ENCODE data around the gene RPL27.

DNA sequence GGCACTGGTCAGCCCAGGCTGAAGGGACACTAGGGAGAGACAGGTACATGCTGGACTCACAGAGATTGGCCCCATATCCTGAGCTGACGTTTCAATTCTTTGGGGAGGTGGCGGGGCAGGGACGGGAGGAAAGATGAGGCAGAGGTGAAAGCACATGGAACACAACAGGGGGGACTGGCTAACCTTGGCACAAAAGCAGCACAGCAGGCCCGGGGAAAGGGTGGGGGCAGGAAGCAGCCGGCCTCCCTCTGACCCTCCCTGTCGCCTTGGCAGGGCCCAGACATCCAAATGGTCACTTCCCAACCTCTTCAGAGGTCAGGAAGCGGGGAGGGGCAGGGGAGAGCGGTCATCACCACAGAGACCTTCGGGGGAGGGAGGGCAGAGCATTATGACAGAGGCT is 17.4 kb downstream of the RPL27 start:
- TF ChIP-seq, protein P1, sequence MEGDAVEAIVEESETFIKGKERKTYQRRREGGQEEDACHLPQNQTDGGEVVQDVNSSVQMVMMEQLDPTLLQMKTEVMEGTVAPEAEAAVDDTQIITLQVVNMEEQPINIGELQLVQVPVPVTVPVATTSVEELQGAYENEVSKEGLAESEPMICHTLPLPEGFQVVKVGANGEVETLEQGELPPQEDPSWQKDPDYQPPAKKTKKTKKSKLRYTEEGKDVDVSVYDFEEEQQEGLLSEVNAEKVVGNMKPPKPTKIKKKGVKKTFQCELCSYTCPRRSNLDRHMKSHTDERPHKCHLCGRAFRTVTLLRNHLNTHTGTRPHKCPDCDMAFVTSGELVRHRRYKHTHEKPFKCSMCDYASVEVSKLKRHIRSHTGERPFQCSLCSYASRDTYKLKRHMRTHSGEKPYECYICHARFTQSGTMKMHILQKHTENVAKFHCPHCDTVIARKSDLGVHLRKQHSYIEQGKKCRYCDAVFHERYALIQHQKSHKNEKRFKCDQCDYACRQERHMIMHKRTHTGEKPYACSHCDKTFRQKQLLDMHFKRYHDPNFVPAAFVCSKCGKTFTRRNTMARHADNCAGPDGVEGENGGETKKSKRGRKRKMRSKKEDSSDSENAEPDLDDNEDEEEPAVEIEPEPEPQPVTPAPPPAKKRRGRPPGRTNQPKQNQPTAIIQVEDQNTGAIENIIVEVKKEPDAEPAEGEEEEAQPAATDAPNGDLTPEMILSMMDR (IDR thresholded peaks at IDR 0.05; ENCODE audit: insufficient read depth, low read length, poor library complexity, severe bottlenecking), result no peak
- no peak for TF ChIP-seq EZH2phosphoT487 (conservative IDR thresholded peaks at IDR 0.05; ENCODE audit: low read length)
